T-cell (primary cell): ENCODE data around the gene CDK5RAP1. TPM values are rescaled to one million over a fixed set of nuclear protein-coding genes. Genes with fewer than 3 reads are reported as not detected.

ENCODE experiments used
- ATAC-seq, 4 experiments: fragments of 200-7000 bp in 3 of 4; fragments of 150-1000 bp in 1 of 4; cut with Tn5 transposase; replicated peaks in 1 of 4; 1 replicate in 3 of 4; 2 replicates in 1 of 4; pipeline ENCODE4 v1.10.0; 2021; ENCODE audit warnings: moderate library complexity in 3 of 4, mild to moderate bottlenecking in 2 of 4, moderate number of reproducible peaks in 1 of 4
- CTCF ChIA-PET, 2 donors: fragments of 300-600 bp; sonication (Branson Sonifier 250); formaldehyde crosslinking; loops; one replicate each; lab custom pipeline; 2022; ENCODE audit warnings: antibody characterized with exemption in 2 of 2; lab: Charles Lee
- POLR2A ChIA-PET, 2 donors: fragments of 300-600 bp; sonication (Branson Sonifier 250); formaldehyde crosslinking; loops; one replicate each; lab custom pipeline; 2022; ENCODE audit warnings: antibody characterized with exemption in 2 of 2; lab: Charles Lee
- DNase-seq, 35 experiments: peaks; one replicate each; pipeline versions ENCODE4 v3.0.0 to v3.0.0-alpha.2; 2013 to 2023
- H3K27ac ChIP-seq: one replicate; pipeline ENCODE4 v1.5.1; 2013; ENCODE audit warnings: low read length
- H3K27me3 ChIP-seq, 2 experiments: replicated peaks in 1 of 2; 1 replicate in 1 of 2; 2 replicates in 1 of 2; pipeline versions ENCODE4 v1.6.1 to v1.7.0; 2013; ENCODE audit warnings: low read length in 1 of 2, mixed read lengths in 1 of 2; ENCODE audit not compliant: control insufficient read depth in 2 of 2, insufficient read depth in 2 of 2; ENCODE audit errors: extremely low read depth in 1 of 2
- H3K36me3 ChIP-seq, 2 donors: 1 replicate in 1 of 2; 2 replicates in 1 of 2; pipeline versions ENCODE4 v1.6.1 to v1.7.0; 2013; ENCODE audit warnings: low read length in 1 of 2; ENCODE audit not compliant: control insufficient read depth in 2 of 2, insufficient read depth in 1 of 2; ENCODE audit errors: extremely low read depth in 1 of 2
- H3K4me1 ChIP-seq, 2 experiments: 1 replicate in 1 of 2; 2 replicates in 1 of 2; pipeline versions ENCODE4 v1.6.1 to v1.7.0; 2013; ENCODE audit warnings: low read length in 2 of 2, mixed read lengths in 1 of 2; ENCODE audit not compliant: insufficient read depth in 2 of 2, control insufficient read depth in 1 of 2; ENCODE audit errors: extremely low read depth in 1 of 2
- H3K4me3 ChIP-seq, 2 donors: 1 replicate in 1 of 2; 2 replicates in 1 of 2; pipeline versions ENCODE4 v1.5.1 to v1.7.0; 2013; ENCODE audit warnings: mild to moderate bottlenecking in 2 of 2, low read length in 1 of 2, moderate library complexity in 1 of 2; ENCODE audit not compliant: control insufficient read depth in 1 of 2; ENCODE audit errors: extremely low read depth in 1 of 2
- H3K9me3 ChIP-seq: 2 replicates; pipeline ENCODE4 v1.7.0; 2013
- H3K27ac Mint-ChIP-seq, 2 donors: one replicate each; pipeline ENCODE4 v1.8.0; 2020 to 2021; ENCODE audit warnings: mild to moderate bottlenecking in 2 of 2, mixed read lengths in 2 of 2
- H3K27me3 Mint-ChIP-seq, 2 donors: one replicate each; pipeline ENCODE4 v1.8.0; 2021 to 2022; ENCODE audit warnings: mixed read lengths in 2 of 2
- H3K36me3 Mint-ChIP-seq: one replicate; pipeline ENCODE4 v1.8.0; 2021; ENCODE audit warnings: mixed read lengths
- H3K4me1 Mint-ChIP-seq, 3 donors: one replicate each; pipeline ENCODE4 v1.8.0; 2020 to 2022; ENCODE audit warnings: mixed read lengths in 3 of 3, mild to moderate bottlenecking in 1 of 3
- H3K4me3 Mint-ChIP-seq, 3 donors: one replicate each; pipeline ENCODE4 v1.8.0; 2020 to 2022; ENCODE audit warnings: mild to moderate bottlenecking in 3 of 3, mixed read lengths in 3 of 3, moderate library complexity in 3 of 3
- H3K9me3 Mint-ChIP-seq, 3 donors: one replicate each; pipeline ENCODE4 v1.8.0; 2020 to 2022; ENCODE audit warnings: mixed read lengths in 3 of 3
- WGBS: methylation state at CpG from one replicate; pipeline ENCODE4 v1.1.5; 2013; ENCODE audit warnings: missing lambda C conversion rate; ENCODE audit not compliant: insufficient coverage; 5-methylcytosine and 5-hydroxymethylcytosine counted together
- total RNA-seq, 35 experiments: library from RNA in 6 of 35; stranded (reverse) in 6 of 35; fragments of 120-200 nt in 1 of 35; gene quantifications; one replicate each; pipeline versions ENCODE4 v1.2.1 to v1.2.4 and lab custom pipeline; 2013 to 2026

Gene CDK5RAP1
- total RNA-seq, 5 donors from 2014 or later (not counting 1 experiment from before 2014, with no cell fraction given) = 42.1 to 54.3 (median 49.1) TPM

DNA sequence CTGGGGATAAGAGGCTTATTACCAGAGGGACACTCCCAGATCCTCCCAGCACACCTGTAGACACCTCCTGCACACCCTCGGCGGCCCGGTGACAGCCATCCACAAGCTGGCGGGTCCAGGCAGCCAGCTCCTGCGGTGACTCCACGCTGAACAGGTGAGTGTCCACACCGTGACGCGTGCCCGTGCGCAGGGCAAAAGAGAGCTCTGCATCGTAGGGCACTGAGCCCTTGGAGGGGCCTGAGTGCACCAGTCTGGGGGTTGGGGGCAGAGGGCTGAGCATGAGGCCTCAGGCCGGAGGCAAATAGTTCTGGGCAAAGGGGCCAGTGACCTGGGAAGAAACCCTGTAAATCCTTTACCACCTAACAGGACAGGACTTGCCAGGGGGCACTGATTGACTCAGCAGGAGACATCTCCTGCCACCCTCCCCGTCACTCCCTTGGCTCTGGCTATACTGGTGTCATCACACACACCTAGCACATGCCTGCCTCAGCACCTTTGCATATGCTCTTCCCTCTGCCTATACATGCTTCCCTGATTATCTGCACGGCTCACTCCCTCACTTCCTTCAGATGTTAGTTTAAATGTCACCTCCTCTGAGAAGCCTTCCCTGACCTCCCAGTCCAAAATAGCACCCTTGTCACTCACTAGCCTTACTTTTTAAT lies 8.9 kb upstream of the CDK5RAP1 start:
- DNase-seq (no peak), ATAC-seq (no peak)
- Histone ChIP-seq H3K27ac (no peak overlapping the region), H3K36me3 (peaks cover 15 to 16% of the 10 kb centered on the region in 2 donors), H3K27me3 (no peaks in the 10 kb centered on the region), H3K9me3 (no peaks in the 10 kb centered on the region), H3K4me3 (no peak overlapping the region), H3K4me1 (peaks cover 0 to 11% of the 10 kb centered on the region in 2 experiments)
- H3K4me3 Mint-ChIP-seq = no peak overlapping the region
- POLR2A ChIA-PET = no interaction called here
- WGBS = 97% methylated on average over 6 of the region's 15 CpGs
- CTCF ChIA-PET = interaction anchor here in 1 of 2 donors (0.7 kb wide), 1 partner anchor 30 kb away, joined by 4 read pairs; no protein-coding TSS in a partner anchor
- H3K9me3 Mint-ChIP-seq = no peaks in the 10 kb centered on the region
- no peaks in the 10 kb centered on the region for H3K27me3 Mint-ChIP-seq
- peaks cover 0 to 2% (median 0%) of the 10 kb centered on the region in 3 donors for H3K4me1 Mint-ChIP-seq
- no peak overlapping the region for H3K27ac Mint-ChIP-seq
- H3K36me3 Mint-ChIP-seq = peaks cover 25% of the 10 kb centered on the region

DNA sequence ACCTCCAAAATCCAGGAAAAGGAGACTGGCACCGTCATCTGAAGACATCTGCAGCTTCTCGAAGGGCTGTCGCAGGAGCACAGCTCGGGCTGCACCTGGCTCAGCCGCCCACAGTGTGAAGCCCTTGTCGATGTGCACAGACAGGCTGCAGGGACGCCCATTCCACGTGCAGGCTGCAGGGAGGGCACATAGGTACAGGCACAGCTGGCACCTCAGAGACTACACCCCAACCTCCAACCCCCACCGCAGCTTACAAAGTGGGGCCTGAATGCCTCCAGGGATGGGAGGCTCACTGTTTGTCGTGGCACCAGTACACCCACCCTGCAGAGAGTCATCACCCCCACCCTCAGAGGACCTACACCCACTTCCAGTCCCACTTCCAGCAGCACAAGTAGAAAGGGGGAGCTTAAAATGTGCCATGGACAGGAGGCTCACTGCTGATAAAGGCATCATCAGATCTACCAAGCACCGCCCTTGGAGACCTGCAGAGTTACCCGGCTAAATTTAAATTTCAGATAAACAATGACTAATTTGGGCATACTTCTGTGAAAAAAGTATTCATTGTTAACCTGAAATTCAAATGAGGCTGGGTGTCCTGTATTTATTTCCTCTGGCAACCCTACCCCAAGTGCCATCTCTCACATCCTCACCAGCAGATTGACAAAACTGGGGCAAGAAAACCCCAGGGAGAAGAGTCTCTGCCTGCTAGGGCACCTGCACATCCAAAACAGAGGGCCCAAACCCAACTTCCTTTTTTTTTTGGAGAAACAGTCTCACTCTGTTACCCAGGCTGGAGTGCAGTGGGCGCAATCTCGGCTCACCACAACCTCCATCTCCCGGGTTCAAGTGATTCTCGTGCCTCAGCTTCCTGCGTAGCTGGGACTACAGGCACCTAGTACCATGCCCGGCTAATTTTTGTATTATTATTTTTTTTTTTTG lies 7.7 kb upstream of the CDK5RAP1 start:
- CTCF ChIA-PET = interaction anchor here in 1 of 2 donors (0.7 kb wide), 1 partner anchor 29 kb away, joined by 4 read pairs; no protein-coding TSS in a partner anchor
- POLR2A ChIA-PET = no interaction called here
- no peaks in the 10 kb centered on the region for H3K9me3 ChIP-seq
- ATAC-seq (peak in 1 of 4 experiments; percentile 29), DNase-seq (peak in 1 of 35 experiments; percentile 14)
- peak overlapping the region in 1 of 2 donors; percentile 4 for H3K27ac Mint-ChIP-seq
- H3K36me3 Mint-ChIP-seq = peaks cover 25% of the 10 kb centered on the region
- no peaks in the 10 kb centered on the region for H3K27me3 ChIP-seq
- no peaks in the 10 kb centered on the region for H3K9me3 Mint-ChIP-seq
- WGBS = 91% methylated on average over 8 of the region's 18 CpGs
- H3K27me3 Mint-ChIP-seq = no peaks in the 10 kb centered on the region
- H3K36me3 ChIP-seq = peaks cover 15 to 16% of the 10 kb centered on the region in 2 donors
- H3K4me3 ChIP-seq = no peak overlapping the region
- H3K4me1 ChIP-seq = peaks cover 0 to 11% of the 10 kb centered on the region in 2 experiments
- peak overlapping the region; percentile 34 for H3K27ac ChIP-seq
- peaks cover 3 to 5% (median 5%) of the 10 kb centered on the region in 3 donors for H3K4me1 Mint-ChIP-seq
- H3K4me3 Mint-ChIP-seq = no peak overlapping the region

DNA sequence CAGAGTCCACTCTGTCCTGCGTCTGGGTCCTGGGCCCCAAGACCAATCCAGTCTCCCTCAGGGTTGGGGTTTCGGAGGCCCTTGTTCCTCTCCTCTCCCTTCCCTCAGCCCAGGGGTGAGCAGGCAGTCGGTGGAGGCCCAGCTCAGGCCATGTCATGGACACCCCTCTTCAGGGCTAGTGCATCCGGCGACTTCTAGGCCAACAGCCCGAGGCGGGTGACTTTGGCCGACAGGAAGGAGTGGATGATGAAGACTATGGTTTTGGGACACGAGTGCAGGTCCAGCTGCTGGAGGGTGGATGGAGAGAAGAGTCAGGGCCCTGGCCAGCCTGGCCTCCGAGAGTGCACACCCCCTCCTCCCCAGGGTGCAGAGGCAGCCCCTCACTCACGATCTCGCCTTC lies 7.0 kb upstream of the CDK5RAP1 start:
- H3K27me3 ChIP-seq = no peaks in the 10 kb centered on the region
- ATAC-seq = no peak
- no peak for DNase-seq
- H3K9me3 ChIP-seq = no peaks in the 10 kb centered on the region
- POLR2A ChIA-PET = no interaction called here
- 97% methylated on average over 7 of the region's 12 CpGs for whole genome bisulfite sequencing
- CTCF ChIA-PET = no interaction called here
- Mint-ChIP-seq H3K27me3 (no peaks in the 10 kb centered on the region), H3K27ac (no peak overlapping the region), H3K4me3 (no peak overlapping the region), H3K4me1 (peaks cover 3 to 11% (median 8%) of the 10 kb centered on the region in 3 donors), H3K9me3 (no peaks in the 10 kb centered on the region), H3K36me3 (peaks cover 25% of the 10 kb centered on the region)
- peaks cover 15 to 16% of the 10 kb centered on the region in 2 donors for H3K36me3 ChIP-seq
- H3K27ac ChIP-seq = peak overlapping the region; percentile 34
- H3K4me3 ChIP-seq = no peak overlapping the region
- peaks cover 0 to 11% of the 10 kb centered on the region in 2 experiments for H3K4me1 ChIP-seq

DNA sequence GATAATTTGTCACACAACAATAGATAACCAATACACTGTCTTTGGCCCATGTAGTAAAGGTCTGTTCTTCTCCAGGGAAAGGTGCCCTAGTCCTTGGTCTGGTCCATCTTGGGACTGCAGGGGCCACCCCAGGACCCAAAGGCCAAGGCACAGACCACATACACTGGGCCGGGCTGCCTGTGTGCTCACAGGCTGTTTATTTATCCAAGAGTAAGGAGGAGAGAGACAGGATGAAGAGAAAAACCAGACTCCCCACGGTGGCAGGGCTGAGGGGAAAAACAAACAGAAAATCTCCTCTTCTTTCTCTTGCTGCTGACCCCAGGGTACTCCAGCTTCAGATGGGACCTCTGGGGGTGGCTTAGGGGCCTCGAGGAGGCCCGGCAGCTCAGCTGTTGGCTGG lies 6.5 kb upstream of the CDK5RAP1 start:
- H3K36me3 Mint-ChIP-seq = peaks cover 25% of the 10 kb centered on the region
- H3K4me3 ChIP-seq = no peak overlapping the region
- H3K36me3 ChIP-seq = peaks cover 13 to 15% of the 10 kb centered on the region in 2 donors
- ATAC-seq = no peak
- DNase-seq = no peak
- H3K4me1 ChIP-seq = peaks cover 0 to 11% of the 10 kb centered on the region in 2 experiments
- WGBS = 90% methylated on average over 2 of the region's 4 CpGs
- ChIA-PET CTCF (no interaction called here), POLR2A (no interaction called here)
- H3K9me3 Mint-ChIP-seq = no peaks in the 10 kb centered on the region
- H3K4me1 Mint-ChIP-seq = peaks cover 3 to 11% (median 8%) of the 10 kb centered on the region in 3 donors
- H3K27ac ChIP-seq = no peak overlapping the region
- no peaks in the 10 kb centered on the region for H3K27me3 ChIP-seq
- no peaks in the 10 kb centered on the region for H3K27me3 Mint-ChIP-seq
- H3K27ac Mint-ChIP-seq = no peak overlapping the region
- no peaks in the 10 kb centered on the region for H3K9me3 ChIP-seq
- no peak overlapping the region for H3K4me3 Mint-ChIP-seq

DNA sequence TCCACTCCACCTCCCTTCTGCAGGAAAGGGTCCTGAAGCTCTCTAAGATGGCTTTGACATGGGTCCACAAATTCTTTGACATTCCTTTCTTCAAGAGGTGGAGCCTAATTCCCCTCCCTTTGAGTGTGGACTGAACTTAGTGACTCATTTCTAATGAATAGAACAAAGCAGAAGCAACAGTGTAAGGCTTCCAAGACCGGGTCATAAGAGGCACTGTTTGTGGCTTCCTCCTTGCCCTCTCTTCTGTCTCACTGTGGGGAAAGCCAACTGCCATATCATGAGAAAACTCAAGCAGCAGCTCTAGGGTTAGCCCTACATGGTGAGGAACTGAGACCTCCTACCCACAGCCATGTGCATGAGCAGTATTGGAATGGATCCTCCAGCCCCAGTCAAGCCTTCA lies 5.9 kb upstream of the CDK5RAP1 start:
- Histone ChIP-seq H3K36me3 (peaks cover 13% of the 10 kb centered on the region in 2 donors), H3K27me3 (no peaks in the 10 kb centered on the region), H3K9me3 (no peaks in the 10 kb centered on the region), H3K4me3 (no peak overlapping the region), H3K27ac (no peak overlapping the region), H3K4me1 (peaks cover 0 to 15% of the 10 kb centered on the region in 2 experiments)
- Mint-ChIP-seq H3K36me3 (peaks cover 25% of the 10 kb centered on the region), H3K27me3 (no peaks in the 10 kb centered on the region), H3K4me3 (no peak overlapping the region), H3K4me1 (peaks cover 8 to 16% (median 14%) of the 10 kb centered on the region in 3 donors), H3K27ac (no peak overlapping the region), H3K9me3 (no peaks in the 10 kb centered on the region)
- ATAC-seq (no peak), DNase-seq (no peak)
- POLR2A ChIA-PET = no interaction called here
- 50% methylated on average over 1 of the region's 1 CpG for WGBS
- CTCF ChIA-PET = no interaction called here

DNA sequence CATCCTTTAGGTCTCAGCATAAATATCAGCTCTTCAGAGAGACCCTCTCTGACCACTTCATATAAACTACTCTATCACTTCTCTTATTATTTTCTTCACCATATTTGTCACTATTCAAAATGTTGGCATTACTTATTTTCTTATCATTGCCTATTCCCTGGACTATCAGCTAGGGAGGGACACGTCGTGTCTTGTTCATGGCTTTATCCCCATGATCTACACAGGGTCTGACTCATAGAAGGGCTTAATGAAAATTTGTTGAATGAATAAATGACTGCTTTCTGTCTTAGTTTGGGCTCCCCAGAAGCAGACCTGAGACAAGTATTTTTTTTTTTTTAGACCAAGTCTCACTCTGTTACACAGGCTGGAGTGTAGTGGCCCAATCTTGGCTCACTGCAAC lies 3.0 kb upstream of the CDK5RAP1 start:
- ATAC-seq (no peak), DNase-seq (no peak)
- Histone ChIP-seq H3K9me3 (no peaks in the 10 kb centered on the region), H3K27ac (no peak overlapping the region), H3K27me3 (no peaks in the 10 kb centered on the region), H3K36me3 (peaks cover 6 to 8% of the 10 kb centered on the region in 2 donors), H3K4me3 (no peak overlapping the region), H3K4me1 (peaks cover 8 to 39% of the 10 kb centered on the region in 2 experiments)
- peaks cover 32 to 40% (median 38%) of the 10 kb centered on the region in 3 donors for H3K4me1 Mint-ChIP-seq
- peaks cover 16% of the 10 kb centered on the region for H3K36me3 Mint-ChIP-seq
- H3K9me3 Mint-ChIP-seq = no peaks in the 10 kb centered on the region
- CTCF ChIA-PET = no interaction called here
- no CpG with 5 or more reads among the region's 2 CpGs for WGBS
- H3K4me3 Mint-ChIP-seq = peak overlapping the region in 1 of 3 donors; percentile 12
- POLR2A ChIA-PET = no interaction called here
- no peaks in the 10 kb centered on the region for H3K27me3 Mint-ChIP-seq
- no peak overlapping the region for H3K27ac Mint-ChIP-seq
